GM10266 (cell line): Measurements from ENCODE around the gene ARHGAP10.

ENCODE experiments used
- DNase-seq: peaks from one replicate; pipeline ENCODE4 v3.0.0; 2012; ENCODE audit errors: extremely low spot score
- CTCF ChIP-seq: IDR thresholded peaks from 2 replicates; pipeline ENCODE4 v1.5.1; 2012; ENCODE audit warnings: mild to moderate bottlenecking, low read depth; ENCODE audit not compliant: control insufficient read depth, insufficient read depth; ENCODE audit errors: missing control alignments

The ARHGAP10 gene

GRCh38 chr4:147723326-147723725, 8.6 kb upstream of the ARHGAP10 start:
- no peak for DNase-seq
- TF ChIP-seq CTCF = no peak

- no peak for DNase-seq
- TF ChIP-seq CTCF = no peak
These were observed 7.3 kb upstream of the ARHGAP10 start for GRCh38 chr4:147724468-147725201.

GRCh38 chr4:147725673-147726072, 6.2 kb upstream of the ARHGAP10 start:
- TF ChIP-seq CTCF = no peak
- DNase-seq = no peak

GRCh38 chr4:147727476-147728028, 4.3 kb upstream of the ARHGAP10 start:
- no peak for TF ChIP-seq CTCF
- DNase-seq = no peak

- TF ChIP-seq CTCF = no peak
- no peak for DNase-seq
These were observed 1.6 kb upstream of the ARHGAP10 start for GRCh38 chr4:147730333-147730732.

GRCh38 chr4:147732518-147733235, 789 bp downstream of the ARHGAP10 start:
- no peak for TF ChIP-seq CTCF
- DNase-seq = peak; percentile 31
